ENCODE data around the gene USP24. TPM values are rescaled to one million over a fixed set of nuclear protein-coding genes. Genes with fewer than 3 reads are reported as not detected.

USP24 gene
- total and polyA plus RNA-seq, 2 donors (not counting 3 experiments of a cell fraction or from before 2014, with no cell fraction given), result 8.2 to 30.0 TPM

- no TSS peak for BruUV-seq (replicated peaks)
- no peak overlapping the region for H2AFZ ChIP-seq (ENCODE audit: low read depth, low read length)
- no peaks in the 10 kb centered on the region for H4K20me1 ChIP-seq (replicated peaks; ENCODE audit: control insufficient read depth, extremely low read depth, insufficient read depth, low read length)
- no peaks in the 10 kb centered on the region for H3K9me3 ChIP-seq (replicated peaks; ENCODE audit: control insufficient read depth, insufficient read depth, low read length)
- H3K36me3 ChIP-seq (ENCODE audit: control insufficient read depth in 2 of 2, extremely low read depth in 1 of 2, insufficient read depth in 2 of 2, low read length in 2 of 2), result peaks cover 19 to 29% of the 10 kb centered on the region in 2 experiments
- ChIA-PET POLR2A (no interaction called here), CTCF (interaction anchor here (0.8 to 3.9 kb wide), 2 partner anchors 10 to 150 kb away, joined by 3 to 19 read pairs; no protein-coding TSS in a partner anchor)
- peak overlapping the region; percentile 13 for H3K27ac ChIP-seq (ENCODE audit: insufficient read depth, low read depth, low read length)
- DNase-seq (ENCODE audit: low read depth, low spot score), result peak; percentile 39
- TF ChIP-seq JUN (IDR thresholded peaks at IDR 0.05; ENCODE audit: borderline replicate concordance, insufficient read depth, insufficient read length, low read depth), result peak; percentile 64
- TF ChIP-seq FOS (IDR thresholded peaks at IDR 0.05; ENCODE audit: borderline replicate concordance, insufficient read depth, low read length), result peak; percentile 72
- no peak for TF ChIP-seq POLR2A (IDR thresholded peaks at IDR 0.05; ENCODE audit: low read depth, low read length)
- H3K79me2 ChIP-seq (ENCODE audit: control insufficient read depth, insufficient read depth, low read length), result no peaks in the 10 kb centered on the region
- peaks cover 21% of the 10 kb centered on the region for H3K4me1 ChIP-seq (ENCODE audit: control insufficient read depth, extremely low read depth, insufficient read depth, low read length)
- no peak overlapping the region for H3K4me3 ChIP-seq (replicated peaks in 1 of 3; ENCODE audit: insufficient read depth in 1 of 3, low read depth in 1 of 3, low read length in 3 of 3)
- intact Hi-C loops (cut with micrococcal nuclease) (no loop called here), dilution Hi-C loops (cut with MboI; ENCODE audit: extremely low pct_ligation_motif_present, low sequenced_read_pairs) (no loop called here)
- FAIRE-seq, result peak; percentile 57
- no peak overlapping the region for H3K9ac ChIP-seq (replicated peaks; ENCODE audit: extremely low read depth, insufficient read depth, low read length)
- H3K4me2 ChIP-seq (ENCODE audit: insufficient read depth, low read length), result no peak overlapping the region
- no peaks in the 10 kb centered on the region for H3K27me3 ChIP-seq (ENCODE audit: control insufficient read depth in 2 of 2, insufficient read depth in 2 of 2, low read length in 2 of 2)
- H3K9me1 ChIP-seq (replicated peaks; ENCODE audit: control insufficient read depth, extremely low read depth, insufficient read depth, low read length), result no peaks in the 10 kb centered on the region
Observed at GRCh38 chr1:55127827-55128343, 87.3 kb downstream of the USP24 start.

DNA sequence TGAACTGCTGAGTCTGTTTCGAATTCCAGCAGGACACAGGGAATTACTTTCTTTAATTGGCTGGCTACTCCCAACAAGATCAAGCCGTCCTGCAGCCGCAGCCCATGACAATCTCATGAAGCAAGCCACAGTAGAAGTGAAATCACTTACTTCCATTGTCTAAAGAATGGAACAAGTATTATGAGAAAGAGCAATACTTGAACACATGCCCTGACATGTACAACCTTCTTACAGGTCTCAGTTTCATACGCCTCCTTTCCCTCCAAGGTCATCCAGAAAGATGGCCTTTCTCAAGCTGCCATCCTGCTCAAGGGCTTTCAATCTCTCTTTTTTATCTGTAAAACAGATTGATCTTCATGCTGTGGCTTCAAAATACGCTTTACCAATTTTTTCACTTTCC, 90.7 kb downstream of the USP24 start:
- BruUV-seq (replicated peaks), result no TSS peak
- Histone ChIP-seq H3K27me3 (ENCODE audit: control insufficient read depth in 2 of 2, insufficient read depth in 2 of 2, low read length in 2 of 2) (no peaks in the 10 kb centered on the region), H3K27ac (ENCODE audit: insufficient read depth, low read depth, low read length) (no peak overlapping the region), H3K9me1 (replicated peaks; ENCODE audit: control insufficient read depth, extremely low read depth, insufficient read depth, low read length) (peaks cover 3% of the 10 kb centered on the region), H3K9ac (replicated peaks; ENCODE audit: extremely low read depth, insufficient read depth, low read length) (no peak overlapping the region), H3K4me3 (replicated peaks in 1 of 3; ENCODE audit: insufficient read depth in 1 of 3, low read depth in 1 of 3, low read length in 3 of 3) (no peak overlapping the region), H3K79me2 (ENCODE audit: control insufficient read depth, insufficient read depth, low read length) (no peaks in the 10 kb centered on the region), H3K9me3 (replicated peaks; ENCODE audit: control insufficient read depth, insufficient read depth, low read length) (no peaks in the 10 kb centered on the region), H3K4me2 (ENCODE audit: insufficient read depth, low read length) (no peak overlapping the region), H2AFZ (ENCODE audit: low read depth, low read length) (no peak overlapping the region), H4K20me1 (replicated peaks; ENCODE audit: control insufficient read depth, extremely low read depth, insufficient read depth, low read length) (no peaks in the 10 kb centered on the region), H3K36me3 (ENCODE audit: control insufficient read depth in 2 of 2, extremely low read depth in 1 of 2, insufficient read depth in 2 of 2, low read length in 2 of 2) (peaks cover 34 to 39% of the 10 kb centered on the region in 2 experiments), H3K4me1 (ENCODE audit: control insufficient read depth, extremely low read depth, insufficient read depth, low read length) (peaks cover 16% of the 10 kb centered on the region)
- dilution Hi-C loops (cut with MboI; ENCODE audit: extremely low pct_ligation_motif_present, low sequenced_read_pairs), result no loop called here
- ChIA-PET CTCF (no interaction called here), POLR2A (no interaction called here)
- no peak for FAIRE-seq
- DNase-seq (ENCODE audit: low read depth, low spot score), result no peak
- no peak for TF ChIP-seq FOS (IDR thresholded peaks at IDR 0.05; ENCODE audit: borderline replicate concordance, insufficient read depth, low read length)
- TF ChIP-seq EZH2 (IDR thresholded peaks at IDR 0.05; ENCODE audit: borderline replicate concordance, low read depth, low read length, severe bottlenecking), result no peak
- TF ChIP-seq POLR2AphosphoS5 (IDR thresholded peaks at IDR 0.05; ENCODE audit: insufficient read depth, low read depth, low read length), result no peak
- no peak for TF ChIP-seq MYC (IDR thresholded peaks at IDR 0.05; ENCODE audit: low read depth, low read length)
- TF ChIP-seq, protein P1, sequence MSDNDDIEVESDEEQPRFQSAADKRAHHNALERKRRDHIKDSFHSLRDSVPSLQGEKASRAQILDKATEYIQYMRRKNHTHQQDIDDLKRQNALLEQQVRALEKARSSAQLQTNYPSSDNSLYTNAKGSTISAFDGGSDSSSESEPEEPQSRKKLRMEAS (IDR thresholded peaks at IDR 0.05; ENCODE audit: insufficient read depth, insufficient read length), result no peak
- TF ChIP-seq, protein P2, sequence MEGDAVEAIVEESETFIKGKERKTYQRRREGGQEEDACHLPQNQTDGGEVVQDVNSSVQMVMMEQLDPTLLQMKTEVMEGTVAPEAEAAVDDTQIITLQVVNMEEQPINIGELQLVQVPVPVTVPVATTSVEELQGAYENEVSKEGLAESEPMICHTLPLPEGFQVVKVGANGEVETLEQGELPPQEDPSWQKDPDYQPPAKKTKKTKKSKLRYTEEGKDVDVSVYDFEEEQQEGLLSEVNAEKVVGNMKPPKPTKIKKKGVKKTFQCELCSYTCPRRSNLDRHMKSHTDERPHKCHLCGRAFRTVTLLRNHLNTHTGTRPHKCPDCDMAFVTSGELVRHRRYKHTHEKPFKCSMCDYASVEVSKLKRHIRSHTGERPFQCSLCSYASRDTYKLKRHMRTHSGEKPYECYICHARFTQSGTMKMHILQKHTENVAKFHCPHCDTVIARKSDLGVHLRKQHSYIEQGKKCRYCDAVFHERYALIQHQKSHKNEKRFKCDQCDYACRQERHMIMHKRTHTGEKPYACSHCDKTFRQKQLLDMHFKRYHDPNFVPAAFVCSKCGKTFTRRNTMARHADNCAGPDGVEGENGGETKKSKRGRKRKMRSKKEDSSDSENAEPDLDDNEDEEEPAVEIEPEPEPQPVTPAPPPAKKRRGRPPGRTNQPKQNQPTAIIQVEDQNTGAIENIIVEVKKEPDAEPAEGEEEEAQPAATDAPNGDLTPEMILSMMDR (IDR thresholded peaks at IDR 0.05; ENCODE audit: extremely low read depth in 1 of 2, insufficient read depth in 1 of 2, low read depth in 1 of 2, low read length in 2 of 2), result no peak
- TF ChIP-seq JUN (IDR thresholded peaks at IDR 0.05; ENCODE audit: borderline replicate concordance, insufficient read depth, insufficient read length, low read depth), result no peak
- TF ChIP-seq GATA2 (IDR thresholded peaks at IDR 0.05; ENCODE audit: insufficient read depth, insufficient read length, low read depth, low read length), result no peak
- no peak for TF ChIP-seq POLR2A (IDR thresholded peaks at IDR 0.05; ENCODE audit: low read depth, low read length)
- intact Hi-C loops (cut with micrococcal nuclease), result no loop called here

Data from endothelial cell of umbilical vein (primary cell).